Spleen (tissue), 7 donors: ENCODE data around the gene DNAJC1.

Experiments
- CTCF ChIP-seq, 11 experiments: fragments of 200-600 bp in 7 of 11; fragments of 450-650 bp in 4 of 11; sonication (generic) in 4 of 11; IDR thresholded peaks in 8 of 11; conservative IDR thresholded peaks in 3 of 11; 1 replicate in 7 of 11; 2 replicates in 4 of 11; pipeline versions ENCODE4 v1.4.0 to v1.8.0; 2016 to 2021; ENCODE audit warnings: antibody characterized with exemption in 11 of 11, inconsistent platforms in 4 of 11, mild to moderate bottlenecking in 1 of 11
- POLR2A ChIP-seq, 3 donors: fragments of 450-650 bp; IDR thresholded peaks; one replicate each; pipeline ENCODE4 v1.5.1; 2017; ENCODE audit warnings: antibody characterized with exemption in 3 of 3, mild to moderate bottlenecking in 1 of 3
- POLR2AphosphoS5 ChIP-seq, 3 donors: sonication (generic); formaldehyde crosslinking; IDR thresholded peaks; one replicate each; pipeline ENCODE4 v1.5.1; 2017; ENCODE audit warnings: antibody characterized with exemption in 3 of 3
- donor health status: DM: no; HTN: no; CAD: no; lungs with moderate emphysema.
- donor health status: DM: no; HTN: no; CAD: no.
- donor health status: DM: no; HTN: no; CAD: no.

GRCh38 chr10:21831986-21832820 is 171.3 kb downstream of the DNAJC1 start:
- TF ChIP-seq CTCF (IDR thresholded peaks at IDR 0.05 in 8 of 11, conservative IDR thresholded peaks at IDR 0.05 in 3 of 11), result no peak
- no peak for TF ChIP-seq POLR2A (IDR thresholded peaks at IDR 0.05)
- TF ChIP-seq POLR2AphosphoS5 (IDR thresholded peaks at IDR 0.05), result no peak
